KMS-11 (cell line): ENCODE measurements around the gene APBA3.

ENCODE experiments used
- H2AFZ ChIP-seq: fragments of 200-600 bp; sonication (generic); 2 replicates; pipeline ENCODE4 v1.6.1; 2016; ENCODE audit warnings: antibody characterized with exemption, mixed run types, low read depth
- H3K27ac ChIP-seq: fragments of 200-600 bp; sonication (generic); 2 replicates; pipeline ENCODE4 v1.6.1; 2016; ENCODE audit warnings: mild to moderate bottlenecking, mixed run types
- H3K27me3 ChIP-seq: fragments of 200-600 bp; sonication (generic); 2 replicates; pipeline ENCODE4 v1.6.1; 2017; ENCODE audit warnings: mild to moderate bottlenecking, low read depth, mixed run types, moderate library complexity; ENCODE audit not compliant: insufficient read depth
- H3K36me3 ChIP-seq: fragments of 200-600 bp; sonication (generic); 2 replicates; pipeline ENCODE4 v1.6.1; 2017; ENCODE audit warnings: mild to moderate bottlenecking, mixed run types; ENCODE audit not compliant: insufficient read depth
- H3K4me1 ChIP-seq: fragments of 200-600 bp; sonication (generic); 2 replicates; pipeline ENCODE4 v1.6.1; 2016; ENCODE audit warnings: mild to moderate bottlenecking, low read depth, mixed run types; ENCODE audit not compliant: poor library complexity, severe bottlenecking
- H3K4me2 ChIP-seq: fragments of 200-600 bp; sonication (generic); 2 replicates; pipeline ENCODE4 v1.7.0; 2016; ENCODE audit warnings: mild to moderate bottlenecking, mixed run types
- H3K4me3 ChIP-seq: fragments of 200-600 bp; sonication (generic); IDR thresholded peaks from 2 replicates; pipeline ENCODE4 v1.6.1; 2017; ENCODE audit warnings: low read depth, low read length, mixed read lengths; ENCODE audit not compliant: insufficient read depth
- H3K79me2 ChIP-seq: fragments of 200-600 bp; sonication (generic); 2 replicates; pipeline ENCODE4 v1.6.1; 2016; ENCODE audit warnings: low read depth, mixed run types; ENCODE audit not compliant: insufficient read depth
- H3K9ac ChIP-seq: fragments of 200-600 bp; sonication (generic); 2 replicates; pipeline ENCODE4 v1.6.1; 2016; ENCODE audit warnings: mild to moderate bottlenecking, mixed run types
- H4K20me1 ChIP-seq: fragments of 200-600 bp; sonication (generic); 2 replicates; pipeline ENCODE4 v1.6.1; 2016; ENCODE audit warnings: mild to moderate bottlenecking, mixed run types; ENCODE audit not compliant: insufficient read depth
- CTCF ChIP-seq: fragments of 200-600 bp; sonication (generic); conservative IDR thresholded peaks from 2 replicates; pipeline ENCODE4 v1.6.1; 2017; ENCODE audit warnings: low read depth, mild to moderate bottlenecking, antibody characterized with exemption, low read length, moderate library complexity, mixed read lengths

The APBA3 gene

DNA sequence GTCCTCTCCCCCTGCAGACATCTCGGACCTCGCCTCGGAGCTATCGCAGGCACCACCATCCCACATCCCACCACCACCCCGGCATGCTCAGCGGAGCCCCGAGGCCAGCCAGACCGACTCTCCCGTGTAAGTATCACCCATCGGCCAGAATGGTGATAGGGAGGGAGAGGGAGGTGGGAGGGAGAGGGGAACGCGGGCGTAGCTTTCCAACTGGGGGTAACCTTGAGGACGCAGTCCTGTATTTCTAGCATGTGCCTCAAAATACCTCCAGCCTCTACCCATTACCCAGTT is 27.2 kb downstream of the APBA3 start:
- H3K4me3 ChIP-seq, result no peak overlapping the region
- no peaks in the 10 kb centered on the region for H3K36me3 ChIP-seq
- H4K20me1 ChIP-seq, result no peaks in the 10 kb centered on the region
- H3K79me2 ChIP-seq, result no peaks in the 10 kb centered on the region
- H3K27ac ChIP-seq, result no peak overlapping the region
- peaks cover 65% of the 10 kb centered on the region for H3K27me3 ChIP-seq
- H3K9ac ChIP-seq, result no peak overlapping the region
- H2AFZ ChIP-seq, result no peak overlapping the region
- TF ChIP-seq CTCF, result no peak
- H3K4me2 ChIP-seq, result no peak overlapping the region
- H3K4me1 ChIP-seq, result no peaks in the 10 kb centered on the region

GRCh38 chr19:3733549-3734309 is 27.8 kb downstream of the APBA3 start:
- Histone ChIP-seq H3K9ac (no peak overlapping the region), H3K36me3 (no peaks in the 10 kb centered on the region), H3K4me2 (no peak overlapping the region), H3K4me1 (no peaks in the 10 kb centered on the region), H3K27ac (no peak overlapping the region), H3K27me3 (peaks cover 60% of the 10 kb centered on the region), H4K20me1 (no peaks in the 10 kb centered on the region), H2AFZ (no peak overlapping the region), H3K4me3 (no peak overlapping the region), H3K79me2 (no peaks in the 10 kb centered on the region)
- no peak for TF ChIP-seq CTCF

GRCh38 chr19:3732108-3732507 is 29.4 kb downstream of the APBA3 start:
- Histone ChIP-seq H3K79me2 (no peaks in the 10 kb centered on the region), H3K4me3 (no peak overlapping the region), H3K36me3 (no peaks in the 10 kb centered on the region), H3K4me1 (no peaks in the 10 kb centered on the region), H3K4me2 (no peak overlapping the region), H3K9ac (no peak overlapping the region), H3K27me3 (peaks cover 46% of the 10 kb centered on the region), H2AFZ (no peak overlapping the region), H3K27ac (no peak overlapping the region), H4K20me1 (no peaks in the 10 kb centered on the region)
- TF ChIP-seq CTCF, result no peak

GRCh38 chr19:3730457-3730958 is 31.0 kb downstream of the APBA3 start:
- Histone ChIP-seq H3K4me1 (peaks cover 7% of the 10 kb centered on the region), H3K79me2 (no peaks in the 10 kb centered on the region), H3K4me2 (no peak overlapping the region)

More at GRCh38 chr19:3730457-3730958, 31.0 kb downstream of the APBA3 start:
- Histone ChIP-seq H3K4me3 (no peak overlapping the region), H3K9ac (no peak overlapping the region), H3K27ac (no peak overlapping the region), H3K36me3 (no peaks in the 10 kb centered on the region), H3K27me3 (peaks cover 31% of the 10 kb centered on the region), H2AFZ (no peak overlapping the region), H4K20me1 (no peaks in the 10 kb centered on the region)
- TF ChIP-seq CTCF, result no peak
